HEK293 (cell line): ENCODE data around the gene DHRS2.

Experiments used
- CTCF ChIP-seq: fragments of 450-650 bp; formaldehyde crosslinking; IDR thresholded peaks from 2 replicates; pipeline ENCODE4 v1.5.1; 2016; ENCODE audit warnings: missing biosample characterization, missing genetic modification characterization
- SP2 ChIP-seq: fragments of 450-650 bp; formaldehyde crosslinking; IDR thresholded peaks from 2 replicates; pipeline ENCODE4 v1.5.1; 2016; ENCODE audit warnings: missing biosample characterization, missing genetic modification characterization
- TCF7L2 ChIP-seq: IDR thresholded peaks from 2 replicates; pipeline ENCODE4 v1.6.1; 2011; ENCODE audit warnings: low read depth, mild to moderate bottlenecking, inconsistent platforms, low read length, moderate library complexity, borderline replicate concordance
- YY1 ChIP-seq: fragments of 450-650 bp; formaldehyde crosslinking; IDR thresholded peaks from 2 replicates; pipeline ENCODE4 v1.5.1; 2018; ENCODE audit warnings: missing biosample characterization, missing genetic modification characterization
- ZBTB1 ChIP-seq: fragments of 450-650 bp; formaldehyde crosslinking; IDR thresholded peaks from 2 replicates; pipeline ENCODE4 v1.5.1; 2016; ENCODE audit warnings: missing biosample characterization, missing genetic modification characterization
- ZNF112 ChIP-seq: fragments of 450-650 bp; formaldehyde crosslinking; IDR thresholded peaks from 2 replicates; pipeline ENCODE4 v1.5.0; 2017; ENCODE audit warnings: missing biosample characterization, missing genetic modification characterization
- ZNF274 ChIP-seq, 2 experiments: fragments of 200-500 bp in 1 of 2; fragments of 450-650 bp in 1 of 2; sonication (Bioruptor generic) in 1 of 2; formaldehyde crosslinking in 1 of 2; IDR thresholded peaks; 2 replicates each; pipeline versions ENCODE4 v1.5.1 to v1.6.1; 2014 to 2016; ENCODE audit warnings: borderline replicate concordance in 1 of 2, inconsistent platforms in 1 of 2, low read length in 1 of 2, missing biosample characterization in 1 of 2, missing genetic modification characterization in 1 of 2
- ZNF677 ChIP-seq: fragments of 450-650 bp; IDR thresholded peaks from 2 replicates; pipeline ENCODE4 v1.5.0; 2018; ENCODE audit warnings: missing biosample characterization, mild to moderate bottlenecking, missing genetic modification characterization, moderate library complexity

- TF ChIP-seq ZBTB1 (tag by site-specific recombination) (no peak), YY1 (no peak), ZNF274 (IDR thresholded peaks at IDR 0.05; ENCODE audit: low read length) (no peak), ZNF274 (tag by site-specific recombination; IDR thresholded peaks at IDR 0.05; ENCODE audit: borderline replicate concordance) (no peak), SP2 (tag by site-specific recombination) (no peak), ZNF677 (tag by site-specific recombination) (no peak), CTCF (tag by site-specific recombination) (no peak), ZNF112 (no peak), TCF7L2 (no peak)
Observed at GRCh38 chr14:23645812-23646647, 9.9 kb downstream of the DHRS2 start.
